Trophoblast cell (in vitro differentiated cells and primary cell): ENCODE results near the gene USP44.

Experiments
- DNase-seq, 2 donors: peaks; one replicate each; pipeline ENCODE4 v3.0.0-alpha.2; 2016
- H2AFZ ChIP-seq: 2 replicates; pipeline ENCODE4 v1.6.1; 2013; ENCODE audit warnings: low read length, moderate library complexity, mild to moderate bottlenecking; ENCODE audit not compliant: insufficient read depth, poor library complexity
- H2AK5ac ChIP-seq: 2 replicates; pipeline ENCODE4 v1.6.1; 2013; ENCODE audit warnings: mild to moderate bottlenecking, low read length
- H2BK120ac ChIP-seq: 2 replicates; pipeline ENCODE4 v1.6.1; 2013; ENCODE audit warnings: low read length, mild to moderate bottlenecking, moderate library complexity; ENCODE audit not compliant: insufficient read depth, poor library complexity
- H2BK12ac ChIP-seq: 2 replicates; pipeline ENCODE4 v1.6.1; 2013; ENCODE audit warnings: mild to moderate bottlenecking, low read length, moderate library complexity
- H2BK5ac ChIP-seq: 2 replicates; pipeline ENCODE4 v1.6.1; 2013; ENCODE audit warnings: low read length, low read depth, moderate library complexity, mild to moderate bottlenecking; ENCODE audit not compliant: poor library complexity
- H3K14ac ChIP-seq: 2 replicates; pipeline ENCODE4 v1.6.1; 2013; ENCODE audit warnings: mild to moderate bottlenecking, low read length
- H3K18ac ChIP-seq: 2 replicates; pipeline ENCODE4 v1.6.1; 2013; ENCODE audit warnings: mild to moderate bottlenecking, low read length
- H3K23ac ChIP-seq: 2 replicates; pipeline ENCODE4 v1.6.1; 2013; ENCODE audit warnings: low read length
- H3K27ac ChIP-seq: 2 replicates; pipeline ENCODE4 v1.5.1; 2013; ENCODE audit warnings: low read depth, mild to moderate bottlenecking, inconsistent platforms, low read length, moderate library complexity
- H3K27me3 ChIP-seq: 2 replicates; pipeline ENCODE4 v1.6.1; 2013; ENCODE audit warnings: inconsistent platforms, mild to moderate bottlenecking, low read length, moderate library complexity; ENCODE audit not compliant: insufficient read depth
- H3K36me3 ChIP-seq, 2 experiments: 1 replicate in 1 of 2; 2 replicates in 1 of 2; pipeline ENCODE4 v1.6.1; 2013; ENCODE audit warnings: low read length in 2 of 2, mild to moderate bottlenecking in 2 of 2, moderate library complexity in 1 of 2; ENCODE audit not compliant: insufficient read depth in 2 of 2, control insufficient read depth in 1 of 2
- H3K4ac ChIP-seq: 2 replicates; pipeline ENCODE4 v1.6.1; 2013; ENCODE audit warnings: low read depth, mild to moderate bottlenecking, low read length, moderate library complexity
- H3K4me1 ChIP-seq, 2 experiments: 1 replicate in 1 of 2; 2 replicates in 1 of 2; pipeline ENCODE4 v1.6.1; 2013; ENCODE audit warnings: low read length in 2 of 2, mild to moderate bottlenecking in 2 of 2, moderate library complexity in 1 of 2; ENCODE audit not compliant: insufficient read depth in 2 of 2, control insufficient read depth in 1 of 2
- H3K4me2 ChIP-seq: 2 replicates; pipeline ENCODE4 v1.6.1; 2013; ENCODE audit warnings: inconsistent platforms, mild to moderate bottlenecking, low read length, moderate library complexity
- H3K4me3 ChIP-seq: 2 replicates; pipeline ENCODE4 v1.5.1; 2013; ENCODE audit warnings: mild to moderate bottlenecking, low read depth, low read length, inconsistent platforms
- H3K79me1 ChIP-seq: one replicate; pipeline ENCODE4 v1.6.1; 2013; ENCODE audit warnings: low read length
- H3K79me2 ChIP-seq: 2 replicates; pipeline ENCODE4 v1.6.1; 2013; ENCODE audit warnings: low read length, mild to moderate bottlenecking; ENCODE audit not compliant: control insufficient read depth, insufficient read depth, poor library complexity
- H3K9ac ChIP-seq: 2 replicates; pipeline ENCODE4 v1.6.1; 2013; ENCODE audit warnings: mild to moderate bottlenecking, low read length
- H3K9me3 ChIP-seq: 2 replicates; pipeline ENCODE4 v1.6.1; 2013; ENCODE audit warnings: low read depth, mild to moderate bottlenecking, control low read depth, inconsistent platforms, low read length; ENCODE audit not compliant: insufficient read depth
- H4K12ac ChIP-seq: 2 replicates; pipeline ENCODE4 v1.6.1; 2013; ENCODE audit warnings: low read depth, mild to moderate bottlenecking, low read length, moderate library complexity
- H4K8ac ChIP-seq: 2 replicates; pipeline ENCODE4 v1.6.1; 2013; ENCODE audit warnings: low read depth, mild to moderate bottlenecking, low read length, moderate library complexity
- H4K91ac ChIP-seq: one replicate; pipeline ENCODE4 v1.6.1; 2013; ENCODE audit warnings: low read depth, mild to moderate bottlenecking, low read length, moderate library complexity
- WGBS: extraction: QIAGEN DNeasy Blood & Tissue Kit; methylation state at CpG from one replicate; pipeline ENCODE4 v1.1.7; 2013; ENCODE audit warnings: missing lambda C conversion rate; ENCODE audit not compliant: insufficient read length, insufficient coverage; ENCODE audit errors: extremely low coverage; 5-methylcytosine and 5-hydroxymethylcytosine counted together

USP44 gene

DNA sequence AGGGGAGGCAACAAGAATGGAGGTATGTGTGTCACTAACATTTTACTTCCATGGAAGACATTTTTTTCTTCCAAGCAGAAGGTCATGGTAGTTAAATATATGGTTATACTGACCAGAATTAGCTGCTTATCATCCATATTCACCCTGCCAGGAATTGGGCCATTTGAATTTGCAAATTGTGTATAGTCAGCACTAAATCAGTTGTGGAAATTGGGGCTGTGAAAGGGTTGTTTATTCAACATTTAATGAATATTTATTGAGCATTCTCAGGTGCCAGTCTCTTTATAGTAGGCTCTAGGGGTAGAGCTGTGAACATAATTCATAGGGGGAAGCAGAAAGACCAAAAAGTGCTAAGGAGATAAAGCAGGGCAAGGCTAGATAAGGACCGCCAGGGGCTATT is 39.3 kb downstream of the USP44 start:
- Histone ChIP-seq H3K9me3 (no peaks in the 10 kb centered on the region), H3K27ac (no peak overlapping the region), H3K23ac (no peak overlapping the region), H2AK5ac (no peak overlapping the region), H4K8ac (no peak overlapping the region), H3K79me2 (no peaks in the 10 kb centered on the region), H2AFZ (no peak overlapping the region), H2BK12ac (no peak overlapping the region), H4K12ac (no peak overlapping the region), H3K14ac (no peak overlapping the region), H3K4me2 (no peak overlapping the region), H2BK120ac (no peak overlapping the region), H3K27me3 (no peaks in the 10 kb centered on the region), H3K79me1 (no peaks in the 10 kb centered on the region), H3K9ac (no peak overlapping the region), H4K91ac (no peak overlapping the region), H3K4ac (no peak overlapping the region), H2BK5ac (no peak overlapping the region), H3K36me3 (peaks cover 14 to 15% of the 10 kb centered on the region in 2 experiments), H3K4me3 (no peak overlapping the region), H3K18ac (no peak overlapping the region), H3K4me1 (no peaks in the 10 kb centered on the region)
- DNase-seq: no peak
- no CpG with 5 or more reads among the region's 1 CpG for WGBS

DNA sequence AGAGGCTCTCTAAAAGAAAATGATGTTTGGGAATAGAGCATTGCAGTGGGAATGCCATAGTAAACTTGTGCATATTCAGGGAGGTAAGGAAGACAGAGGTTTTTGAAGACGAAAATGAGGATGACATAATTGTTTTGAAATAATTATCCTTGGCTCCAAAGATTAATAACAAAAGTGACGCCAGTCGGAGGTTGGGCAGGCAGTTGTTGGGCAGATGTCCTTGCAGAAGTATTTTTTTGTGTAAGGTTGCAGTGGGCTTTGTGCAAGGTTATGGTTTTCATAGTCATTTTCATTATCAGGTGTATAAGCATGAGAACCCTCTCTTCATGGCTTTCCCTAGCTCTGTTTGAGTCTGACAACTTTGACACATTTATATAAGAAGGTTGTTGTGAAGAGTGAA is 42.0 kb downstream of the USP44 start:
- Histone ChIP-seq H4K91ac (no peak overlapping the region), H2AFZ (no peak overlapping the region), H3K18ac (no peak overlapping the region), H3K14ac (no peak overlapping the region), H3K4me2 (no peak overlapping the region), H3K79me2 (no peaks in the 10 kb centered on the region), H2BK120ac (no peak overlapping the region), H2BK12ac (no peak overlapping the region), H2BK5ac (no peak overlapping the region), H3K4ac (no peak overlapping the region), H3K27ac (no peak overlapping the region), H3K23ac (no peak overlapping the region), H3K4me1 (no peaks in the 10 kb centered on the region), H3K4me3 (no peak overlapping the region), H3K9me3 (no peaks in the 10 kb centered on the region), H3K9ac (no peak overlapping the region), H2AK5ac (no peak overlapping the region), H4K8ac (no peak overlapping the region), H3K79me1 (no peaks in the 10 kb centered on the region), H4K12ac (no peak overlapping the region), H3K27me3 (no peaks in the 10 kb centered on the region), H3K36me3 (peaks cover 30 to 33% of the 10 kb centered on the region in 2 experiments)
- no peak for DNase-seq
- no CpG with 5 or more reads among the region's 3 CpGs for WGBS

DNA sequence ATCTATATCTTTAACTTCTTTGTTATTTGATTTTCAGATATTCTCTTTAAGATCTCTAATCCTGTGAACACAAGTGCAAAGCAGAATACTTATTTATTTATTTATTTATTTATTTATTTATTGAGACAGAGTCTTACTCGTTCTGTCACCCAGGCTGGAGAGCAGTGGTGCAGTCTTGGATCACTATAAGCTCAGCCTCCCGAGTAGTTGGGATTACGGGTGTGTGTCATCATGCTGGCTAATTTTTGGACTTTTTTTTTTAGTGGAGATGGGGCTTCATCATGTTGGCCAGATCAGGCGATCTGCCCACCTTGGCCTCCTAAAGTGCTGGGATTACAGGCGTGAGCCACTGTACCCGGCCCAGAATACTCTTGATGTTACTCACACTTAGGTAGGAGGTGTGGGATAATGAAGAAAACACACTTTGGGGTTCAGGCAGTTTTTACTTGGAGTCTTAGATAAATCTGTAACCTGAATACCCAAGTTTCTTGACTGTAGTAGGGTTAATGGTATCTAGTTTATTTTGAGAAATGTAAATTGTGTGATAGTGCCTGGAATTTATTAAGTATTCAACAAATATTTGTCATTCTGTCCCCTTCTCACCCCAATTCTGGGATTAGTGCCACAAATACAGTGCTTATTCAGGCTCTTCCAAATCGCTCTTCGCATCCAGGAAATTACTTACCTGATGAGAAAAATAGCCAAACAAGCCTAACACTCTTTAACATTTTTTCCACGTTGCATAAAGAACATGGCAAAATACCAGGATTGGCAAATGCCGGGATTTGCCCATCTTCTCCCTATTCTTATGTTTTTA is 44.4 kb downstream of the USP44 start:
- H2BK120ac ChIP-seq: no peak overlapping the region
- no peaks in the 10 kb centered on the region for H3K27me3 ChIP-seq
- no peak overlapping the region for H2BK5ac ChIP-seq
- H3K79me2 ChIP-seq: no peaks in the 10 kb centered on the region
- no CpG with 5 or more reads among the region's 10 CpGs for WGBS
- H4K8ac ChIP-seq: no peak overlapping the region
- H3K4me1 ChIP-seq: no peaks in the 10 kb centered on the region
- H4K12ac ChIP-seq: no peak overlapping the region
- no peak overlapping the region for H3K23ac ChIP-seq
- no peak overlapping the region for H3K4ac ChIP-seq
- H4K91ac ChIP-seq: no peak overlapping the region
- no peak overlapping the region for H2BK12ac ChIP-seq
- H3K9ac ChIP-seq: no peak overlapping the region
- no peak overlapping the region for H3K4me3 ChIP-seq
- no peaks in the 10 kb centered on the region for H3K79me1 ChIP-seq
- peaks cover 27 to 32% of the 10 kb centered on the region in 2 experiments for H3K36me3 ChIP-seq
- no peak overlapping the region for H3K18ac ChIP-seq
- DNase-seq: no peak
- no peak overlapping the region for H3K4me2 ChIP-seq
- H2AK5ac ChIP-seq: no peak overlapping the region
- no peak overlapping the region for H3K14ac ChIP-seq
- no peak overlapping the region for H3K27ac ChIP-seq
- no peak overlapping the region for H2AFZ ChIP-seq
- H3K9me3 ChIP-seq: no peaks in the 10 kb centered on the region

DNA sequence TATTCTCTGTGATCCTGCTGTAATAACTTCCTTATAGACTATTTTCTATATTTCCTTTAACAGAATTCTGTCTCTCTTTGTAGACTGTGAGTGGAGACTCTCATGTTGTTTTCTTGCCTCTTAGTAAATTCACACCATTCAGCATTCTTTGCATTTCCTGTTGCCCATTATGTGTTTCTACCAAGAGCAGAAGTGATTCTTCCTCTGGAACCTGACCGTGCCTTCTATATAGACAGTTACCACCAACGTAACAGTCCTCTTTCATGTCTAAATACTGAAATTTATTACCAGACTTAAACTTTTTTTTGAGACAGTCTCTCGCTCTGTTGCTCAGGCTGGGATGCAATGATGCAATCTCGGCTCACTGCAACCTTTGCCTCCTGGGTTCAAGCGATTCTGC is 46.2 kb downstream of the USP44 start:
- no CpG with 5 or more reads among the region's 5 CpGs for WGBS

More for the DNA sequence above, 46.2 kb downstream of the USP44 start:
- Histone ChIP-seq H3K4me1 (no peaks in the 10 kb centered on the region), H4K12ac (no peak overlapping the region), H3K79me1 (no peaks in the 10 kb centered on the region), H3K4ac (no peak overlapping the region), H2AK5ac (no peak overlapping the region), H2BK120ac (no peak overlapping the region), H3K9ac (no peak overlapping the region), H3K18ac (no peak overlapping the region), H3K4me2 (no peak overlapping the region), H3K14ac (no peak overlapping the region), H2BK12ac (no peak overlapping the region), H3K23ac (no peak overlapping the region), H3K27ac (no peak overlapping the region), H3K27me3 (no peaks in the 10 kb centered on the region), H4K8ac (no peak overlapping the region), H2AFZ (no peak overlapping the region), H4K91ac (no peak overlapping the region), H3K36me3 (peaks cover 27 to 29% of the 10 kb centered on the region in 2 experiments), H3K9me3 (no peaks in the 10 kb centered on the region), H3K79me2 (no peaks in the 10 kb centered on the region), H2BK5ac (no peak overlapping the region), H3K4me3 (no peak overlapping the region)
- DNase-seq: no peak
